Astrocyte of the spinal cord (primary cell): ENCODE data around the gene PLCXD3.

Experiments used
- DNase-seq: peaks from one replicate; pipeline ENCODE4 v3.0.0; 2011; ENCODE audit warnings: low read depth, low spot score
- H3K4me3 ChIP-seq: 2 replicates; pipeline ENCODE4 v1.5.1; 2011; ENCODE audit warnings: low read depth, mild to moderate bottlenecking, low read length, moderate library complexity
- in situ Hi-C: cut with HindIII; loops from 2 replicates; pipeline ENCODE4 v1.10.0; 2017; ENCODE audit warnings: low sequenced_read_pairs
- TF ChIP-seq, protein P1 (sequence below): IDR thresholded peaks from 2 replicates; pipeline ENCODE4 v1.5.1; 2012; ENCODE audit warnings: low read depth, mild to moderate bottlenecking, low read length, inconsistent platforms

Gene PLCXD3

DNA sequence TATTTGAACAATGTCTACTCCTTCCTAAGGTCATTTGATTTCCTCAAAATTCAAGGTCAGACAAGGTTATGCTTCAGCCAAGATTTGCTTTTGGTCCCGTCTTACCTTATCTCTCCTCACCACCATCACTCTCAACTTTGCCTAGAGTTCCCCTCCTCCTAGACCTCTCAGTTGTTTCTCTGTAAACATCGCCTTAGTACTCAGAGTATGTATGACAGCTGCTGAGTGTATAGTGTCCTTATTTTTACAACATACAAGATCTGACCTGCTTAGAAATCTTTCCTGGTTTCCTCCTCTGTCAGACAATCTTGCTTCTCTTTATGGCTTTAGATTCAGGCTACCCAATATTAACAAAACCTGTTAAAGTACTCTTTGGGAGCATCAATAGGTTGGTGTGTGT lies 247.1 kb downstream of the PLCXD3 start:
- TF ChIP-seq, protein P1, sequence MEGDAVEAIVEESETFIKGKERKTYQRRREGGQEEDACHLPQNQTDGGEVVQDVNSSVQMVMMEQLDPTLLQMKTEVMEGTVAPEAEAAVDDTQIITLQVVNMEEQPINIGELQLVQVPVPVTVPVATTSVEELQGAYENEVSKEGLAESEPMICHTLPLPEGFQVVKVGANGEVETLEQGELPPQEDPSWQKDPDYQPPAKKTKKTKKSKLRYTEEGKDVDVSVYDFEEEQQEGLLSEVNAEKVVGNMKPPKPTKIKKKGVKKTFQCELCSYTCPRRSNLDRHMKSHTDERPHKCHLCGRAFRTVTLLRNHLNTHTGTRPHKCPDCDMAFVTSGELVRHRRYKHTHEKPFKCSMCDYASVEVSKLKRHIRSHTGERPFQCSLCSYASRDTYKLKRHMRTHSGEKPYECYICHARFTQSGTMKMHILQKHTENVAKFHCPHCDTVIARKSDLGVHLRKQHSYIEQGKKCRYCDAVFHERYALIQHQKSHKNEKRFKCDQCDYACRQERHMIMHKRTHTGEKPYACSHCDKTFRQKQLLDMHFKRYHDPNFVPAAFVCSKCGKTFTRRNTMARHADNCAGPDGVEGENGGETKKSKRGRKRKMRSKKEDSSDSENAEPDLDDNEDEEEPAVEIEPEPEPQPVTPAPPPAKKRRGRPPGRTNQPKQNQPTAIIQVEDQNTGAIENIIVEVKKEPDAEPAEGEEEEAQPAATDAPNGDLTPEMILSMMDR, result no peak
- no peak overlapping the region for H3K4me3 ChIP-seq
- DNase-seq, result no peak
- in situ Hi-C loops, result loop anchor here (25.0 kb wide), 1 partner anchor 549 kb away; no protein-coding TSS in a partner anchor
